ENCODE results near the gene HIRIP3.
"Not testable (repeated sequence)": the region's sequence is repeated elsewhere in the genome, so short reads cannot be mapped to it uniquely, and the experiment has no call there.

The HIRIP3 gene

DNA sequence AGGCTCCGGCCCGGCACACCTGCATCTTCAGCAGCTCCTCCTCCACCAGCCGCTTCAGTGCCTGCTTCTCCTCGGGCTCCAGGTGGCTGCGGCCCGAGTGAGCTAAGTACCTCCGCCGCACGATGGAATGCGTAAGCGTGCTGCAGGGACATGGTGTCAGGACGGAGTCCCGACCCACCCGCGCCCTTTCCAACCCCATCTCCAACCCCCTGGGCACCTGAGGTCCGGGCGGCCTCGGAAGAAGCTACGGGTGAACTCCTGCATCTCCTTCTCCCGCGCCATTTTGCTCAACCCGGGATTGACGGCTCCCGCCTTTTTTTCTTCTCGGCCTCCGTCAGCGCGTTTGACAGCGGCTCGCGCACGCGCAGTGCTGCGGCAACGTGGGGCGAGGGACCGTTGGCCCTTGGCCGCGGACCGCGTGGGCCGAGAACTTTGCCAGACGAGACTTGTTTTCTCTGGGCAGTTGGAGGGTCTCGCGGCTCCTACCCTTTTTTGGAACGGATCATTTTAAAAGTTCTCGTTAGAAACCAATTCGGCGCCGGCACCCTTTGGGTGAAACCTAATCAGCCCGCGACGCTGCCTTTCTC, at the start of gene HIRIP3:
TSS of gene HIRIP3 (minus strand) at position 294 of the 587 bp plus-strand sequence. CDS start at position 282, 12 bp downstream.
- DNase-seq = peak in 54 of 56 donors; percentile 38 to 95 (median 80)

- peak in 1 of 56 donors; percentile 6 for DNase-seq
These were observed 46.4 kb upstream of the HIRIP3 start for GRCh38 chr16:30041841-30042240.

- not testable (repeated sequence) for DNase-seq
These were observed 45.3 kb upstream of the HIRIP3 start for GRCh38 chr16:30040690-30041089.

GRCh38 chr16:30040221-30040620, 44.8 kb upstream of the HIRIP3 start:
- DNase-seq = no peak

GRCh38 chr16:30033270-30033669, 37.9 kb upstream of the HIRIP3 start:
- DNase-seq = no peak

- DNase-seq = peak in 25 of 56 donors; percentile 5 to 67 (median 32)
These were observed 36.8 kb upstream of the HIRIP3 start for GRCh38 chr16:30032083-30032819.

DNA sequence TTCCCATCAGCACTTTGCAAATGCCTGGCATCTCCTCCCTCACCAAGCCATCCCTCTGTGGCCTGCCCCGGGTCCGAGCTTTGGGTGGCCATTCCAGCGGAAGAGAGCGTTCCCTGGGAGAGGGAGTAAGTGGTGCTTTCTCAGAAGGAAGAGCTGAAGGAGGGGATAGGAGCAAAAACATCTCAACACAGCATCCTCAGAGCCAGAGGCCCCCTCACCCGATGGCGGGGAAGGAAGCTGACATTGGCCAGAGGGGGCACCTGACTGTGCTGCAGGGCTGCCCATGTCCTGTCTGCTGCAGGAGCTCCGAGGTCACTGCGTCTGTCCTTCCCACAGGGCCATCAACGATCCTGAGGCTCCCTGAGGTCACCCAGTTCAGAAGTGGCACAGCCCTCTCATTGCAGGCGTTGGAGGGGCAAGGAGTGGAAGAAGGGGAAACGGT, 36.1 kb upstream of the HIRIP3 start:
- DNase-seq = no peak

DNA sequence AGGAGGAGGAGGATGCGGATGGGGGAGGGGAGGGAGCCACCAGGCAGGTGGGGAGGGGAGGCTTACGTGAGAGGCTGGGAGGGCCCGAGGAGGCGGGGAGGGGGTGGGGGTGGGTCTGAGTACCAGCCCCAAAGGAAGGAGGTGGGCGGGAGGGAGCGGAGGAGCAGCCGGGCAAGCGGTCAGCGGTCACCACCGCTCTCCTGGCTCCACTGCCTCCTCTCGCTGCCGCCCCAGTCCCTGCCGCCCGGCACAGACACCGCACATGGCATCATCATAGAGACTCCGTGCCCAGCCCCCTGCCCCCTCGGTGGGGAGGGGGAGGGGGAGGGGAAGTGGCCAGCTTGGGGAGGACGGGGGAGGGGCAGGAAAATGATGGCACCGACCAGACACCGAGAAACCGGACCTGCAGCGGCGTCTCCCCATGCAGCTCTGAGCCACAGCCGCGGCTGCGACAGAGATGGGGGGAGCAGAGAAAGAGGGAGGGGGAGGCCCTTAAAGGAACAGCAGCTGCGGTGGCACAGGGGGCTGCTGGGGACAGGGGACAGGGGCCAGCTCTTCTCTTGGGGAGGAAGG, 35.5 kb upstream of the HIRIP3 start, which contains the start of gene TLCD3B:
TSS of gene TLCD3B (minus strand) at position 431 of the 573 bp plus-strand sequence. CDS start 744 bp downstream, outside the sequence.
- peak in 16 of 56 donors; percentile 11 to 63 (median 22) for DNase-seq

DNA sequence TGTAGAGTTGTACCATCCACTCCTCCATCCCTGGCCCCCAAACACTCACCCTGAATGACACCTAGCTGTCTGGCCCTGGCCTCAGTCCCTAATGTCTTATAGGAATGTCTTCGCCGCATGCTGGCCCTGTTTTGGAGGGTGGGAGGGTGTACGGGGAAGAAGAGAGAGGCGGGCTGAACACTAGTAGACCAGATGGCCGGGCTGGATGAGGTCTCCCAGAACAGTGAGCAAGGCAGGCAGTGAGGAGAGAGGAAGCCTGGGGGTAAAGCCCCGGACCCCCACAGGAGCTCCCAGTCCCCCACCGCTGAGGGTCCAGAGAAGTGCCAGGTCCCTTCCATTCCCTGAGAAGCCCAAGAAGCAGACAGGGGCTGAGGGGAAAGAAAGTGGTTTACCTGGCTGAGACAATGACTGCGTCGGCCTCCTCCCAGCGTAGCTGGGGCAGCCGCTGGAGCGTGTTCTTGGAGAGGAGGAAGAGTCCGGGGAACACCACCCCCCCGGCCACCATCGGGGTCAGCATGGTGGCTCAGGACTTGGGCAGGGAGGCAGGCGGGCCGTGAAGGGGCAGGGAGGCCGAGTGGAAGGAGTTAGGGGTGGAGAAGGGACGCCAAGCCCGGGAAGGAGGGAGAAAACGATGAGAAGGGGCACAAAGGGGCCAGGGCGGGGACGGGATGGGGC, 34.7 kb upstream of the HIRIP3 start:
- DNase-seq = peak in 1 of 56 donors; percentile 9

- no peak for DNase-seq
These were observed 33.1 kb upstream of the HIRIP3 start for GRCh38 chr16:30028438-30029076.

- no peak for DNase-seq
These were observed 32.4 kb upstream of the HIRIP3 start for GRCh38 chr16:30027588-30028437.

- no peak for DNase-seq
These were observed 31.0 kb upstream of the HIRIP3 start for GRCh38 chr16:30026449-30026848.

- no peak for DNase-seq
These were observed 30.2 kb upstream of the HIRIP3 start for GRCh38 chr16:30025574-30025973.

DNA sequence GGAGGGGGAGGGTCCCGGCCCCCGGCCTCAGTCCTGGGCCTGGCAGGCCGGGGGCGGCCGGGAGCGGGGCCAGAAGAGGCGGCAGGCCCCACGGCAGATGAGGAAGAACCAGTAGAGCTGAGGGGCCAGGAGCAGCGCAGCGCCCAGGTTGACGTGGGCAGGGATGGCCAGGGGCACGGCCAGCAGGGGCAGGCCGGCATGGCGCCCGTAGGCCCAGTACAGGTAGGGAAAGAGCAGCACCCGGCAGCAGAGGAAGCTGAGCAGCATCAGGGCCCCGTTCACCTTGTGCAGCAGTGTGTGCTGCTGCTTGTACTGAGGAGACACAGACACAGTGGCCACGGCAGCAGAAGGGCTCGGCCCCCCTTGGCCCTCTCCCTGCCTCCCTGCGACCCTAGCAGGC, 29.7 kb upstream of the HIRIP3 start:
- no peak for DNase-seq

GRCh38 chr16:30024451-30024850, 29.0 kb upstream of the HIRIP3 start:
- DNase-seq = no peak

DNA sequence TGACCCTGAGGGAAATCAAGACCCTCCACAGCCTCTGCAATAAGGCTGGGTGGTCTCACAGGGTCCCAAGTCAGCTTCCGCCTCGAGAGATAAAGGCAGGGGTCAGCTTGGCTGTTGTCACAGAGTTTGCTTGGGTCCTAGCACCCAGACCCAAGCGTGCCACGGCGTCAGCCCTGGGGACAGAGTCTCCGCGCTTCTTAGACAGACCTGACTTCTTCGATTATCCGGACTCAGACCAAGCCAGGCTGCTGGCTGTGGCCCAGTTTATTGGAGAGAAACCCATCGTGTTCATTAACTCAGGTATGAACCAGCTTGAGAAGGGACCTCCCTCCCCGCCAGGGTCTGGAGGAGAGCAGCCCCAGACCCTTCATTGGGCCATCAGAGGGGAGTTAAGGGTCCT, 28.2 kb upstream of the HIRIP3 start:
- no peak for DNase-seq

GRCh38 chr16:30022887-30023286, 27.5 kb upstream of the HIRIP3 start, which contains the start of gene C16orf92:
Gene C16orf92, plus strand, starts transcription at chr16:30023198. Its CDS starts 143 bp downstream, at chr16:30023341.
- DNase-seq = no peak

GRCh38 chr16:30018731-30019158, 23.3 kb upstream of the HIRIP3 start:
- no peak for DNase-seq

DNA sequence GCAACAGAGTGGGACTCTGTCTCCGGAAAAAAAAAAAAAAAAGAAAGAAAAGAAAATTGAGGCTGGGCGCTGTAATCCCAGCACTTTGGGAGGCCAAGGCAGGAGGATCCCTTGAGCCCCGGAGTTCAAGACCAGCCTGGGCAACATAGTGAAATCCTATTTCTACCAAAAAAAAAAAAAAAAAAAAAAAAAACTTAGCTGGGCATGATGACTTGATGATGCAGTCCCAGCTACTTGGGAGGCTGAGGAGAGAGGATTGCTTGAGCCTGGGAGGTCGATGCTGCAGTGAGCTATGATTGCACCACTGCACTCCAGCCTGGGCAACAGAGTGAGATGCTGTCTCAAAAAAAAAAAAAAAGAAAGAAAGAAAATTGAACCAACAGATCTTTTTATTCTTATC, 22.5 kb upstream of the HIRIP3 start:
- not testable (repeated sequence) for DNase-seq

- no peak for DNase-seq
These were observed 21.9 kb upstream of the HIRIP3 start for GRCh38 chr16:30017277-30017656.

Measured in amygdala (tissue), 56 donors.